Vagina (tissue), 2 donors: ENCODE measurements around the gene KIAA0513. TPM values are rescaled to one million over a fixed set of nuclear protein-coding genes. Genes with fewer than 3 reads are reported as not detected.

Experiments used
- DNase-seq, 2 donors: peaks; one replicate each; pipeline ENCODE4 v3.0.0-alpha.2; 2017; ENCODE audit errors: extremely low spot score in 2 of 2
- H3K27ac ChIP-seq: fragments of 200-600 bp; sonication (generic); one replicate; pipeline ENCODE4 v1.5.1; 2019
- H3K27me3 ChIP-seq: fragments of 200-600 bp; sonication (generic); one replicate; pipeline ENCODE4 v1.5.1; 2019
- H3K36me3 ChIP-seq, 2 donors: fragments of 200-600 bp; sonication (generic); one replicate each; pipeline ENCODE4 v1.5.1; 2017 to 2019
- H3K4me1 ChIP-seq: fragments of 200-600 bp; sonication (generic); one replicate; pipeline ENCODE4 v1.5.1; 2019
- H3K4me3 ChIP-seq, 2 donors: fragments of 200-600 bp; sonication (generic); 1 replicate in 1 of 2; 2 replicates in 1 of 2; pipeline ENCODE4 v1.5.1; 2016 to 2019
- H3K9me3 ChIP-seq: fragments of 200-600 bp; sonication (generic); one replicate; pipeline ENCODE4 v1.5.1; 2019
- CTCF ChIP-seq, 3 experiments: fragments of 450-650 bp in 2 of 3; fragments of 200-600 bp in 1 of 3; sonication (generic) in 1 of 3; IDR thresholded peaks; one replicate each; pipeline ENCODE4 v1.5.1; 2017 to 2019; ENCODE audit warnings: antibody characterized with exemption in 3 of 3, mild to moderate bottlenecking in 2 of 3, moderate library complexity in 2 of 3
- POLR2A ChIP-seq, 2 donors: fragments of 450-650 bp; IDR thresholded peaks; one replicate each; pipeline ENCODE4 v1.6.1; 2017; ENCODE audit warnings: antibody characterized with exemption in 2 of 2, mild to moderate bottlenecking in 2 of 2, moderate library complexity in 2 of 2
- POLR2AphosphoS5 ChIP-seq, 2 donors: sonication (generic); formaldehyde crosslinking; IDR thresholded peaks; one replicate each; pipeline ENCODE4 v1.9.0; 2017; ENCODE audit warnings: antibody characterized with exemption in 2 of 2, mild to moderate bottlenecking in 2 of 2, low read depth in 1 of 2; ENCODE audit not compliant: insufficient read depth in 1 of 2
- intact Hi-C: fragments of 100-400 bp; cut with DNase I; formaldehyde crosslinking; loops from one replicate; pipeline ENCODE4 v1.15.1; 2023
- total RNA-seq: library from RNA; depleted of rRNA; stranded (reverse); fragments of >200 nt; gene quantifications from one replicate; pipeline ENCODE4 v1.2.3, GENCODE V29; 2016

Gene KIAA0513
- total RNA-seq, 1 donor from 2014 or later, result 26.8 TPM

DNA sequence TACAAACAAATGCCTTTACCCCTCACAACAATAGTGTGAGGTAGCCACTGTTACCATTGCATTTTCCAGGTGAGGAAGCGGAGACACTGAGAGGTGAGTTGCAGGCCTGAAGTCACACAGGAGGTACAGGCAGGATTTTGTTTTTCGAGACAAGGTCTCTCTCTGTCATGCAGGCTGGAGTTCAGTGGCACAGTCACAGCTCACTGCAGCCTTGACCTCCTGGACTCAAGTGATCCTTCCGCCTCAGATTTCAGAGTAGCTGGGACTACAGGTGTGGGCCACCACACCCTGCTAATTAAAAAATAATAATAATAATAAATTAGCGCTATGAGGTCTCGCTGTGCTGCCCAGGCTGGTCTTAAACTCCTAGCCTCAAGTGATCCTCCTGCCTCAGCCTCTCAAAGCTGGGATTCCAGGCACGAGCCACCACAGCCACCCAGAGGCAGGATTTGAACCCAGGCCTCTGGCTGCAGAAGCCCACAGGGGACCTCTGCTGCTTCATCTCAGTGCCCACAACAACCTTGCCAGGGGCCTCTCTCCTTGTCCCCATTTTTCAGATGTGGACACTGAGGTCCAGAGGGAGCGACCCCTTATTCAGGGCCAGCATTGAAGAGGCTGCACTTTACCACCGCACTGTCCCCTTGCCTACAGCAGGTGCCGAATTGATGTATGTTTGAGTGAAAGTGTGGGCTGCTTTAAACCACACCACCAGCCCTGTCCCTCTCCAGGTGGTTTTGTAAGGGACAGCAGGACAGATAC, 100.7 kb downstream of the KIAA0513 start:
- Histone ChIP-seq H3K4me3 (no peak overlapping the region), H3K9me3 (no peaks in the 10 kb centered on the region), H3K27me3 (no peaks in the 10 kb centered on the region), H3K36me3 (no peaks in the 10 kb centered on the region), H3K4me1 (peaks cover 57% of the 10 kb centered on the region), H3K27ac (no peak overlapping the region)
- intact Hi-C loops, result loop anchor here (5.0 to 10.0 kb wide), 2 partner anchors 34 to 107 kb away; no protein-coding TSS in a partner anchor
- DNase-seq, result no peak
- no peak for TF ChIP-seq POLR2AphosphoS5 (IDR thresholded peaks at IDR 0.05; ENCODE audit: insufficient read depth in 1 of 2, low read depth in 1 of 2)
- no peak for TF ChIP-seq CTCF (IDR thresholded peaks at IDR 0.05)
- no peak for TF ChIP-seq POLR2A (IDR thresholded peaks at IDR 0.05)

DNA sequence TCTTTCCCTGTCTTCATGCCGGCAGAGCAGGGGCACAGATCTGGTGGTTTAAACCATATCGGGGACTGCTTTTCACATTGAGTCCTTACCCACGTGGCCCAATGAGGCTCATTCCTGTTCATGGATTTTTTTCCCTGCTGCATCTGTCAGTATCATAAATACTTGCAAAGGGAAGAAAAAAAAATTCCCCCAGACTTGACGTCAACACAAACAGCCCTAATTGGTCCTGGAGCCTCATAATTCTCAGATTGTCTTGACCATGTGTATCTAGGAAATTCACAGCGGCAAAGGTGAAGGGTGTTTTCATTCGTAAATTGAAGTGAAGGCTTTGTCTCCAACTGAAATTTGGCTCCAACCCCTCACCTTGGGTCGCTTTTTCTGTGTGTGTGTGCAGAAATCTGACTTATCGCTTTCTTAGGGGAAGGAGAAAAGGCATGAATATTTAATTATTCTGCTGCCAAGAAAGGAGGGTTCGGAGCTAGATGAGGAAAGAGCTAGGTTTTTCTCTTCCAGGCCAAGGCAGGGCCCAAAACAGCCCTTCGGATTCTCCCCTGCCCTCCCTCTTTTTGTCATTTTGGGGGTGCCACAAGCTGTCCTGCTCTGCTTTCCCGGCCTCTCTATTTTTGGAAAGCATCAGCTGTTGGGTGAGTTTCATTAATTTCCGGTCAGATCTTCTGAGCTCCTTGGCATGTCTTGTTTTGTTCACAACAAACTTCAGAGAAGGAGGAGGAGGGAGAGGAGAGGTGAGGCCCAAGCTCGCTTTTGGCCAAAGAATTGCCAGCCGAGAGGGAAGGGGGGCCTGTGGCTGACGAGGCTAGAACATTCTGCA, 102.5 kb downstream of the KIAA0513 start:
- no peak for DNase-seq
- no peaks in the 10 kb centered on the region for H3K9me3 ChIP-seq
- peak overlapping the region; percentile 83 for H3K27ac ChIP-seq
- H3K4me1 ChIP-seq, result peaks cover 43% of the 10 kb centered on the region
- no peaks in the 10 kb centered on the region for H3K27me3 ChIP-seq
- TF ChIP-seq POLR2AphosphoS5 (IDR thresholded peaks at IDR 0.05; ENCODE audit: insufficient read depth in 1 of 2, low read depth in 1 of 2) (peak in 1 of 2 donors; percentile 45), POLR2A (IDR thresholded peaks at IDR 0.05) (no peak)
- H3K36me3 ChIP-seq, result no peaks in the 10 kb centered on the region
- no peak overlapping the region for H3K4me3 ChIP-seq
- intact Hi-C loops, result loop anchor here (5.0 to 10.0 kb wide), 2 partner anchors 32 to 105 kb away; no protein-coding TSS in a partner anchor

DNA sequence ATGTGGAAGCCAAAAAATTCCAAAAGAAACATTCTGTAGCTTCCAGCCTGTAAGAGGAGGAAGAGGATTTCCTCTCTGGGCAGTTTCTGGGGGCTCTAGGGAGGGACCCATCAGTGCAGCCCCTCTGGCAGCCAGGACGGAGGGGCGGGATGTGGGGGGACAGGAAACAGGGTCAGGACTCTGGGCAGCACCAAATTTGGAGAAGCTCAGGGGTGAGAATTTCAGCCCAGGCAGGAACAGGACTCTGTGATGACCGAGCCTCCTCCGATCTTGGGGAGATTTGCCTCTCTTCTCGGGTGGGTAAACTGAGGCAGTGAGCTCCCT, 103.1 kb downstream of the KIAA0513 start:
- Histone ChIP-seq H3K9me3 (no peaks in the 10 kb centered on the region), H3K27ac (peak overlapping the region; percentile 83), H3K36me3 (no peaks in the 10 kb centered on the region), H3K27me3 (no peaks in the 10 kb centered on the region), H3K4me1 (peaks cover 38% of the 10 kb centered on the region), H3K4me3 (no peak overlapping the region)
- DNase-seq, result no peak
- no peak for TF ChIP-seq POLR2A (IDR thresholded peaks at IDR 0.05)
- no peak for TF ChIP-seq CTCF (IDR thresholded peaks at IDR 0.05)
- TF ChIP-seq POLR2AphosphoS5 (IDR thresholded peaks at IDR 0.05; ENCODE audit: insufficient read depth in 1 of 2, low read depth in 1 of 2), result peak in 1 of 2 donors; percentile 5
- intact Hi-C loops, result no loop called here

- TF ChIP-seq CTCF (IDR thresholded peaks at IDR 0.05) (no peak), POLR2AphosphoS5 (IDR thresholded peaks at IDR 0.05; ENCODE audit: insufficient read depth in 1 of 2, low read depth in 1 of 2) (no peak), POLR2A (IDR thresholded peaks at IDR 0.05) (no peak)
- intact Hi-C loops, result no loop called here
- no peaks in the 10 kb centered on the region for H3K9me3 ChIP-seq
- H3K4me1 ChIP-seq, result peaks cover 39% of the 10 kb centered on the region
- no peak overlapping the region for H3K27ac ChIP-seq
- no peak for DNase-seq
- no peaks in the 10 kb centered on the region for H3K36me3 ChIP-seq
- H3K27me3 ChIP-seq, result no peaks in the 10 kb centered on the region
- no peak overlapping the region for H3K4me3 ChIP-seq
These were observed 105.1 kb downstream of the KIAA0513 start for GRCh38 chr16:85132456-85133289.

- H3K27ac ChIP-seq, result no peak overlapping the region
- no peaks in the 10 kb centered on the region for H3K9me3 ChIP-seq
- no peaks in the 10 kb centered on the region for H3K36me3 ChIP-seq
- no peak overlapping the region for H3K4me3 ChIP-seq
- intact Hi-C loops, result no loop called here
- H3K27me3 ChIP-seq, result no peaks in the 10 kb centered on the region
- no peak for DNase-seq
- H3K4me1 ChIP-seq, result peaks cover 45% of the 10 kb centered on the region
- no peak for TF ChIP-seq CTCF (IDR thresholded peaks at IDR 0.05)
- TF ChIP-seq POLR2AphosphoS5 (IDR thresholded peaks at IDR 0.05; ENCODE audit: insufficient read depth in 1 of 2, low read depth in 1 of 2), result no peak
- TF ChIP-seq POLR2A (IDR thresholded peaks at IDR 0.05), result no peak
These were observed 105.7 kb downstream of the KIAA0513 start for GRCh38 chr16:85133290-85133599.
